GM19438 (cell line): ENCODE measurements around the gene HLA-DQB2.
"Not testable (repeated sequence)": the region's sequence is repeated elsewhere in the genome, so short reads cannot be mapped to it uniquely, and the experiment has no call there.

Source experiments
- ATAC-seq: cut with Tn5 transposase; IDR thresholded peaks from one replicate; pipeline ENCODE4 v1.9.1; 2021; ENCODE audit warnings: low read depth; ENCODE audit not compliant: unreplicated experiment

The HLA-DQB2 gene

GRCh38 chr6:32752580-32752979 lies 10.8 kb downstream of the HLA-DQB2 start:
- no peak for ATAC-seq

GRCh38 chr6:32745649-32746048 lies 17.7 kb downstream of the HLA-DQB2 start:
- ATAC-seq: not testable (repeated sequence)

- no peak for ATAC-seq
Observed at GRCh38 chr6:32744776-32745175, 18.6 kb downstream of the HLA-DQB2 start.

GRCh38 chr6:32742374-32742773 lies 21.0 kb downstream of the HLA-DQB2 start:
- ATAC-seq: no peak

DNA sequence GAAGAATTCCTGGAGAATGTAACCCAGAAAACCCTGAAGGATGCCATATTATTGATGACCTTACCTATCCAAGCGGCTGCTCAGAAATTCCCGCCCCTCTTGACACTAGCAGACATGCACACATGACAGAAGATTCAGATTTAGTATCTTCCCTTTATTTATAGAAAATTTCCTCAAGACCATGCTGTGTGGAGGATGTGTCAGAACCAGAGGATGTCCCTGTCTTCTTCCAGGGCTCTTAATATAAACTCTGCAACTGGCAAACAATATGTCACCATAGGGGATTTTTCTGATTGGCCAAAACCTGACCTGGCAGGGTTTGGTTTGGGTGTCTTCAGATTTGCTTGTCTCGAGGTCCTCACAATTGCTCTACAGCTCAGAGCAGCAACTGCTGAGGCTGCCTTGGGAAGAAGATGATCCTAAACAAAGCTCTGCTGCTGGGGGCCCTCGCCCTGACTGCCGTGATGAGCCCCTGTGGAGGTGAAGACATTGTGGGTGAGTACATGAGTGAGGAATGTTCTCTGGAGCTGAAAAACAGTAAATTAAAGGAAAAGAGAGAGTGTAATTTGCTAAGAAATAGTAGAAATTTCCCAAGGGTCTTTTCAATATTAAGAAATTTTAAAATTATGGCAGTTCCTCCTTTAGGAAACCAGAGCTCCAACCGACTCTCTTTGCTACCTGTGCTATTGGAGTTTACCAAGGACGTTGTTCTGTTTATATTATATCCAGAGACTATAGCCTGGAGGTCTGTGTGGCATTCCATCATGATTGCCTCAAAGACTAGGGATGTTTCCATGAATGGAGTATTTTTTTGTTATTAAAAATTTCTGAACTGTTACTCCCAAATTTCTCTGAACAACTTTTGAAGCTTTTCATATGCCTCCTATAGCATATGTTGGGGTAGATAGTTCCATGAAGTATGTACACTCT lies 22.0 kb downstream of the HLA-DQB2 start, which contains the start of gene HLA-DQA2:
TSS of gene HLA-DQA2 (plus strand) at position 361 of the 930 bp plus-strand sequence. CDS start at position 414, 53 bp downstream.
- no peak for ATAC-seq

DNA sequence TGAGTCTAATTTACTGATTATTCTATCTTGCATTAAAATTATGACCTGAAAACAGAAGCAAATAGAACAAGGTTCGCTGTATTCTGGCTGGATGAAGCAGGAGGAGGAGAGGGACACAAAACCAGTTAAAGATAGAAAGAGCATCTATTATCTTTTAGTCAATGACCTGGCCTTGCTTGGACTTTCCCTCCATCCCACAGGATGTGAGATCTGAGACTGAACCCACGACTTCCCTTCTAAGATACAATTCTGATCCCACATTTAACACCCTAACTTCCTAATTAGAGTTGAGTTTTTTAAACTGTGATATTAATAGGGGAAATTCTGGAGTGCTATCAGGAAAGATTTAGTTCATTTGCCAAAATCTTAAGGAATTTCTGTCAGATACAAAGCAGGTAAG lies 25.2 kb downstream of the HLA-DQB2 start:
- no peak for ATAC-seq

- ATAC-seq: no peak
Observed at GRCh38 chr6:32718879-32719278, 44.5 kb downstream of the HLA-DQB2 start.

DNA sequence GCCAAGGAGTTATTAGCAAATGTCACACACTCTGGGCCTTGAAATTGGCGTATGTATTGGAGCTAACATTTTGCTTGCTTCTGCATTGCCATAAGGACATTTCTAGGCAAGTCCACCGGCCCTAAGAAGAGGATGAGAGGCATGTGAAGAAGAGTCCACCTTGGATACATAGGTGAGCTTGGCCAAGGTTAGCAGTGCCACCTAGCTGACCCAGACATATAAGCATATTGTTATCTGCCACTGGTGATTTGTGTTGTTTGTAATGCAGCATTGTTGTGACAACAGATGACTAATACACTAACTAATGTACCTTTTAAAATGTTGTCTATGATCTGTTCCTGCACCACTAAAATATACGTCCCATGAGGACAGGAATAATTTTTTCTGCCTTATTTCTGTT lies 46.9 kb downstream of the HLA-DQB2 start:
- no peak for ATAC-seq

DNA sequence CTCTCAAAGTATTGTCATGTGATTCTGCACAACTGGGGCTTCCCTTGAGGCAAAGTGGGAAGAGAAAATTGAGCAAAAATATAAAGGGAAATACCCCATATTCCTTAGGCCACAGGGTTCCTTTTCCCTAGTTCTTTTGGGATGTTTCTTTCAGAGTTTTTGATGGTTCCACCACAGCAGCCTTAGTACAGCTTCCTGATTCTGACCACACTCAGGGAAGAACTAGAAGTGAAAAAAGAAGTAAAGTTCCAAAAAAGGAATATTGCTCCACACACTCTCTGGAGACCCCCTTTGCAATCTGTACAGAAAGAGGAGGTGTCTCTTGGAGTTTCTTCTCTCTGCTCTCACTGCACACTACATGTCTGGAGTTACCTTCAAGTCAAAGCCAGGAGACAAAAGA lies 50.1 kb downstream of the HLA-DQB2 start:
- ATAC-seq: no peak

GRCh38 chr6:32709625-32710024 lies 53.7 kb downstream of the HLA-DQB2 start:
- ATAC-seq: no peak
